ENCODE measurements around the gene HMCN2.
"Not testable (repeated sequence)": the region's sequence is repeated elsewhere in the genome, so short reads cannot be mapped to it uniquely, and the experiment has no call there.

Gene HMCN2

DNA sequence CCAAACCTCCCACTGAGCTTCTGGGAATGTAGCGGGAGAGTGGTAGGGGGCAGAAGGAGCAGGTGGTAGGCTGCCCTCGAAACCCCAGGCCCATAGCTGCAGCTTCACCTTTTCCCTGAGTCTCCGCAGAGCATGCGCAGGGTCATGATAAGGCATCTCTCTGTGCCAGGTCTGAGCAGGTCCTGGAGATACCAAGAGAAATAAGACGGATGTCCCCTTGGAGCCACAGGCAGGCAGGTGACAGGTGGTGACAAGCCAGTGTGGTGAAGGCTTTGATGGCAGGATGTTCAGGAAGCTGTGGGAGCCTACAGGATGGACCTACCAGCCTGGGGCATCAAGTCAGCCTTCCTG, 68.1 kb downstream of the HMCN2 start:
- DNase-seq: no peak

DNA sequence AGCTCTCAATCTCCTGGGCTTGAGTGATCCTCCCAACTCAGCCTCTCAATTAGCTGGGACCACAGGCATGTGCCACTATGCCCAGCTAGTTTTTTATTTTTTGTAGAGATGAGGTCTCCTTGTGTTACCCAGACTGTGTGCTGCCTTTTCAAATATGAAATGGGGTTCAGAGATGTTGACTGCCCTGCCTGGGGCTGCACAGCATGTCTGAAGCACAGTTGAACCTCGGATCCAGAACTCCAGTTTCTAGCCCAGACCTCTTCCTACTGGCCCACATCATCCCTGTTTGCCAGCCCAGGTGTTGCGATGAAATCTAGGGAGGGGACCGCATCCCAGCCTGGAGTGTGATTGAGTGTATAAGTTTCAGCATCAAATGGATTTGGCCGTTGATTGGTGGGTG, 69.4 kb downstream of the HMCN2 start:
- no peak for DNase-seq

DNA sequence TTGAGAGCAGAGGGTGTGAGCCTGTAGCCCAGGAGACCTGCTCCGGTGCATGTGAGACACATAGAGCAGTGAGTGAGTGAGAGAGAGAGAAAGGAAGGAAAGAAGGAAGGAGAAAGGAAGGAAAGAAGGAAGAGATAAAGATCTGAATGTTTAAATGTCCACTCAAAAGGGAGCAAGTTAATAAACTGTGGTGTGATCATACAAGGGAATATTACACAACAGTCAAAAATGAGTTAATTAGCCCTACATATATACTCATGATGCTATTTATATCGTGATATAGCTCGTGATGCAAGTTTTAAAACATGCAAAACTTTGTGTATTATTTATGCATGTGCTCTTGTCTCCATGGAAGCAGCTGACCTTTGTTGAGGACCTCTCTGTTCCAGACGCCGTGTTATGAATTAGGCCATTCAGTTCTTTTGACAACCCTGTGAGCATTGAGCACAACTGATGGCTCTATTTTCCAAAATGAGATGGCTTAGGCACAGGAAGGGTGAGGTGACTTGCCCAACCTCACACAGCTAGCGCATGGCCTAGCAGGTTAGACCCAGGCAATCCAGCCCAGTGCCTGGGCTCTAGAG, 70.6 kb downstream of the HMCN2 start:
- no peak for DNase-seq

DNA sequence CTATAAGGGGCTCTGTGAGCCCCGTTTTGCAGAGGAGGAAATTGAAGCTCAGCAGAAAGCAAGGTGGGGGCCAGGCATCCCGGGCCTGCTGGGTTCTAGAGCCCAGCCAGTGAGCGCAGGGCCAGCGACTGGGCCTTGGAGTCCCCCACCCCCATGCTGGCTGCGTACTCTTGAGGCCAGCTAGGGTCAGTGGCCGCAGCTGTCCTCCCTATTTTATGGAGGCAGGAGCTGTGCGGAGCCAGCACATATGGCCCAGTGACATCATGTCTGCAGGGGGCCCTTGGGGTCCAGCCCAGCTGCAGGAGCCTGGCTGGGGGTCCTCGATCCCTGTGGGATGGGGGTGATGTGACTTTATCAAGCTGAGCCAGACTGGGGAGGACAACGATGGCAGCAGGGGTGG, 71.3 kb downstream of the HMCN2 start:
- DNase-seq: no peak

DNA sequence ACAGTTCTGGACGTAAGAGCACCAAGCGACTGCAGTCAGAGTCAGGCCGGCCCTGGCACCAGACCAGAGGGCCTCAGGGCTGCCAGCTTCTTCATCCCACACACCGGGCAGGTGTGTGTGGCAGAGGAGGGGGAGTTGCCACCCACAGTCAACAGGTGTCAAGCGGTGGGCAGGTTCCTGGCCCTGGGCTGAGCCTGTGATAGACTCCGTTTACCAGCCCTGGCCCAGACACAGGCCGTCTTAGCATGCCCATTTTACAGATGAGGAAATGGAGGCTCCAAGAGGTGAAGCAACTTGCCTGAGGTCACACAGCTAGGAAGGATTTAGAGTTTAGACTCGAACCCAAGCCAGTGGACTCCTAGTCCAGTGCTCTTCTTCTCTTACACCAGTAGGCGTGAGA, 71.8 kb downstream of the HMCN2 start:
- DNase-seq: no peak

DNA sequence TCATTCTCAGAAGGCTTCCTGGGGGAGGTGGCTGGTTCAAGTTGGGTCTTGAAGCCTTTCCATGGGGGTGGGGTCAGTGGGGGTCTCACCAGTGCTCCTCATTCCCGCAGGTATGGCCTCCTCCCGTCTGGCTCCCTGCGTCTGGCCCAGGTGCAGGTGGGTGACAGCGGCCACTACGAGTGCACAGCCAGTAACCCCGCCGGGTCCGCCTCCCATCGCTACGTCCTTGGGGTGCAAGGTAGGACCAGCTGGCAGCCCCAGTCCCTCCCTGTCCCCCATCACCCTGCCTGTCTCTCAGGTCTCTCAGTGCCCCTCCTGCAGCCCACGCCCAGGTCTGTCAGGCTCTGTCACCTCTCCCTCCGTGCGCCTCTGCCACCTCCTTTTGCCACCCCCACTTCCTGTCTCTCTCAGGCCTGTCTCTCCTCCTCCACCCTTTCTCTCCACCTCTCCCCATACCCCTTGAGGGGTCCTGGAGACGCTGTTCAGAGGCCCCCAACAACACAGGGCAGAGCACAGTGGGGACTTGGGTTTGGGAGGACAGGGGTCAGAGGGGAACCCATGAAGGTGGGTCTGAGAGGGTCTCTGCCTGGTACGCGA, 72.3 kb downstream of the HMCN2 start:
- DNase-seq: no peak

DNA sequence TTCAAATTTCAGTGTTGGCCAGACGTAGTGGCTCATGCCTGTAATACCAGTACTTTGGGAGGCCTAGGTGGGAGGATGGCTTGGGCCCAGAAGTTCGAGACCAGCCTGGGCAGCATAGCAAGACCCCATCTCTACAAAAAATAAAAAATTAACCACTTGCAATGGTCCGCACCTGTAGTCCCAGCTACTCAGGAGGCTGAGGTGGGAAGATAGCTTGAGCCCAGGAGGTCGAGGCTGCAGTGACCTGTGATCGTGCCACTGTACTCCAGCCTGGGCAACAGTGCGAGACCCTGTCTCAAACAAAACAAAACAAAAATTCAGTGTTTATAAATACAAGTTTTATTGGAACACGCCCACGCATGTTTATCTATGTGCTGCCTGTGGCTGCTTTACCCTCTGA, 73.3 kb downstream of the HMCN2 start:
- DNase-seq: not testable (repeated sequence)

DNA sequence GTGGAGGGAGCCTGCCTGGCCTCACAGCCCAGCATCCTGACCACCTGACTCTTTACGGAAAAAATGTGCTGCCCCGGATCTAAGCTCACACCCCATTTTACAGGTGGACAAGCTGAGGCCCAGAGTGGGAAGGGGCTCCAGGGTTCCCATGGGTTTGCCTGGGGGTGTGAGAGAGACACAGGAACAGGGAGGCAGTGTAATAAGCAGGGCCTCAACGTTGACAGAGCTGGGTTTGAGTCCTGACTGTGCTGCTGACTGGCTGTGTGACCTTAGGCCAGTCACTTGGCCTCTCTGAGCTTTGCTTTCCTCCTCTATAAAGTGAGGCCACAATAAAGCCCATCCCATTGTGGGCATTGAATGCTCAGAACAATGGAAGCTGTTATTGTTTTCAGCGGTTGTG, 73.7 kb downstream of the HMCN2 start:
- no peak for DNase-seq

DNA sequence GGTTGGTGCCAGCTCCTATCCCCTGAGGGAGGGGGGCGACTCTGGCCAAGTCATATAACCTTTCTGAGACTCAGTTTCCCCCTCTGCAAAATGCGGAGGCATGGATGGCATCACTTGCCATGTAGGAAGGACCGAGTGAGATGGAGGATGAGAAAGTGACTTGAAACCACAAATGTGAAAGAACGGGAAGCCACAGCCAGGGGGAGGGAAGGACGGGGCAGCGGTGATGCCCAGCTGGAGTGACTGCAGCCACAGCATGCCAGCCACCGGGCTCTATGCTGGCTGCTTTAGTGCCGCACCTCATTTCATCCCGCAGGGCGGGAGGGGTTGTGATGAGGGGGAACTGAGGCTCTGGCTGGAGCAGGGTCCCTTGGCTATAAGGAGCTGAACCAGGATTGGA, 74.5 kb downstream of the HMCN2 start:
- DNase-seq: no peak

DNA sequence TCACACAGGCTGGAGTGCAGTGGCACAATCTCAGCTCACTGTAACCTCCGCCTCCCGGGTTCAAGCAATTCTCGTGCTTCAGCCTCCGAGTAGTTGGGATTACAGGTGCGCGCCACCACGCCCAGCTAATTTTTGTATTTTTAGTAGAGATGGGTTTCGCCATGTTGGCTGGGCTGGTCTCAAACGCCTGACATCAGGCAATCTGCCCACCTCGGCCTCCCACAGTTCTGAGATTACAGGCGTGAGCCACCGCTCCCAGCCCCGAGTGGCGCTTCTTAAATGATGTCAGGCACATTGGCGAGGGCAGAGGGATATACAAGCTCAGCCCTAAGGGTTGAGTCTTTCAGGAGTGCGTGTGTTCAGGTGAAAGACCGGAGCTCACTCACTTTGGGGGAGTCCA, 75.0 kb downstream of the HMCN2 start:
- DNase-seq: not testable (repeated sequence)

DNA sequence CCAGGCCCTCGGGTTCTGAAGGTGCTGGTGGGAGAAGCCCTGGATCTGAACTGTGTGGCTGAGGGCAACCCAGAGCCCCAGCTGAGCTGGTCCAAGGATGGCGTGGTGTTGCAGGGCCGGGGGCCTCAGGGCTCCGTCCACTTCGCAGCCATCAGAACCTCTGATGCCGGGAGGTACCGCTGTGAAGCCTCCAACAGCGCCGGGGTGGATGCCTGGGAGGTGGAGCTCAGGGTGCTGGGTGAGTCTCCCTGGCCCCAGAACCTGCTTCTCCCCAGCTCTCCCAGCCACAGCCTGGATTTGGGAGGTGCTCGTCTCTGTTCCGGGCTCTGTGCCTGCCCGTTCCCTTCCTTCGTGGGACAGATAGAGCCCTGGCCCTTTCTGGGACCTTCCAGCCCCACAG, 75.6 kb downstream of the HMCN2 start:
- no peak for DNase-seq

DNA sequence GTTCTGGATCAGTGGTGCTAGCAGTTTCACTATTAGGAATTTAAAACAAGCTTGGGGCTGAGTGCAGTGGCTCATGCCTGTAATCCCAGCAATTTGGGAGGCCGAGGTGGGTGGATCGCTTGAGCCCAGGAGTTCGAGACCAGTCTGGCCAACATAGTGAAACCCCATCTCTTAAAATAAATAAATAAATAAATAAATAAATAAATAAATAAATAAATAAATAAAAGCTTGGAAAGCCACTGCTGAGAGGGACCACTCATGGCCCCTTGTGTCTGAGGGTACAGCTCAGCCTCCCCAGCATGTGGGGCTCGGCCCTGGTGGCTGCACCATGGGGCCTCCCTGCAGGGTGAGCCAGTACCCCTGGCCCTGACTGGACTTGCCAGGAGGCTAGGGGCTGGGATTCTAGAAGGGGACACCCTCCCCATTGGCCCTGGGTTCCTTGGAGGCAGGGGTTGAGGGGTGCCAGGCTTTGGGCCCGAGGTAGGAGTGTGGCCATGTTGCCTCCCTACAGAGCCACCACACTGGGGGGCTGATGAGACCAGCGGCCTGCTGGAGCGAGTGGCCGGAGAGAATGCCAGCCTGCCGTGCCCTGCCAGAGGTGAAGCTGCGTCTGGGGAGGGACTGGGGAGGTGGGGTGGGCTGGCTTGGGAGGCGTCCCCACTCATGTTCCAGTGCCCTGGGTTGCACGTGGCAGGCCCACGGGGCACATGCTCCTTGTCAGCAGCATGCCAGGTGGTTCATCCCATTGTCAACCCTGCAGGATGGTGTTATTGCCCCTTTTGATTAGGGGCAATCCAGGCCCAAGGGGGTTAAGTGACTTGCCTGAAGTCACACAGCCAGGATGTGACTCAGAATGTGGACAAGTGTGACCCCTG, 76.5 kb downstream of the HMCN2 start:
- DNase-seq: no peak

DNA sequence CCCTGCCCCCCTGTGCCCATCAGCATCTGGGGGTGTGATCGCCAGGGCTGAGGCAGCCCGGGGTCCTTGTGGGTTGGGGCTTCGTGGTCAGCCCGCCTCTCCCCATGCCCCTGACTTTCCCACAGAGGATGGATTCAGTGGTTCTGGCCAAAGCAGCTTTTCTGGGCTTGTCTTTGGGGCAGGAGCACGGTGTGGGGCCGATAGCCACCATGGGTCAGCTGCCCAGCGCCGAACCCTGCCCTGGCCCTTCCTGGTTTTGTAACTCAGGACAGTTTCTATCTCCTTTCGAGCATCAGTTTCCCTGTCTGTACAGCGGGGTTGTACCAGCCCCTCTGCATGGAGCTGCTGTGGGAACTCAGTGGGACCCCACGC, 77.1 kb downstream of the HMCN2 start:
- no peak for DNase-seq

DNA sequence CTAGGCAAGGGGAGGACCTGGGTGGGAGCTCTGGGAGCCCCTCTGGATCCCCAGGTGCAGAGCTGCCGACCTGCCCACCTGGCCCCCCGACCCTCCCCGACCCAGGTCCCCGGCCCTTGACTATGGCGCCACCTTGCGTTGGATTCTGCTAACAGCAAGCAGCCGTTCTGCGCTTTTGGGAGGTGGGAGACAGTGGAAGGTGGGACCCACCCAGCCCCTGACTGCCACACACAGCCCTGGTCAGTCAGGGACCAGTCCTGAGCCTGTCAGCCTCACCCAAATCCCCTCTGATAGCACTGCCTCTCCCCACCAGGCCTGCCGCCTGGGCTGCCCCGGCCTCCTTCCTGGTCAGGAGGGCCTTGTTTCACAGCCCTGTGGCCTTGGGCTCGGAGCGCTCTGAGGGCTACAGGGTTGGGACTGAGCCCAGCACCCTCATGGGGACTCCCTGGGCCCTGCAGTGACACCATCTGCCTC, 77.9 kb downstream of the HMCN2 start:
- peak; percentile 13 for DNase-seq

DNA sequence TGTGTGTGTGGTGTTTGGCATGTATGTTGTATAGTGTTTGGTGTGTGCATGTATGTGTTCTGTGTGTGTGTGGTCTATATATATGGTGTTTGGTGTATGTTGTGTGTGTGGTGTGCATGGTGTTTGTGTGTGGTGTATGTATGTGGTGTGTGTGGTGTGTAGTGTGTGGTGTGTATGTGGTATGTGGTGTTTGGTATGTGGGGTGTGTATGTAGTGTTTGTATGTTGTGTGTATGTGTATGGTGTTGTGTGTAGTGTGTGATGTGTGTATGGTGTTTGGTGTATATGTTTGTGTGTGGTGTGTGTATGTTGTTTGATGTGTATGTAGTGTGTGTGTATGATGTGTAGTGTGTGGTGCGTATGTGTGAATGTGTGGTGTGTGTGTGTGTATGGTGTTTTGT, 78.8 kb downstream of the HMCN2 start:
- no peak for DNase-seq

DNA sequence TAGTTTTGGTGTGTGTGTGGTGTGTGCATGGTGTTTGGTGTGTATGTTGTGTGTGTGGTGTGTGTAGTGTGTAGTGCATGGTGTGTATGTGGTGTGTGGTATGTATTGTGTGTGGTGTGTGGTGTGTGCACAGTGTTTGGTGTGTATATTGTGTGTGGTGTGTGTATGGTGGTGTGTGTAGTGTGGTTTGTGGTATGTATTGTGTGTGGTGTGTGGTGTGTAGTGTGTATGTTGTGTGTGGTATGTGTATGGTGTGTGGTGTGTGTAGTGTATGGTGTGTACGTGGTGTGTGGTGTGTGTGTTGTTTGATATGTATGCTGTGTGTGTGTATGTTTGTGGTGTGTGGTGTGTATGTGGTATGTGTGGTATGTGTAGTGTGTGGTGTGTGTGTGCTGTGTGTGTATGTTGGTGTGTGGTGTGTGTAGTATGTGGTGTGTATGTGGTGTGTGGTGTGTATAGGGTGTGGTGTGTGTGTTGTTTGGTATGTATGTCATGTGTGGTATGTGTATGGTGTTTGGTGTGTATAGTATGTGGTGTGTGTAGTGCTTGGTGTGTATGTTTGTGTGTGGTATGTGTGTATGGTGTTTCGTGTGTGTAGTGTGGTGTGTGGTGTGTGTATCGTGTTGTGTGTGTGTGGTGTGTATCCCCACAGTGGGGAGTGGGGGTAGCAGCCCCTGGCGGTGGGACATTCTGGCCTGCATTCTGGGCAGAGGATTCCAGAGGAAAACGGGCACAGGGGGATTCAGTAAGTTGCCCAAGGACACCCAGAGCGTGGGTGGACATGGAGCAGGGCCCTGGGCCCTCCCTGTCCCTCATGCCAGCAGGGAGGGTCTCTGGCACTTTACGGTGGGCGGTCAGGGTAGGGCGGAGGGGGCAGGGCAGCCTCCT, 79.7 kb downstream of the HMCN2 start:
- no peak for DNase-seq

DNA sequence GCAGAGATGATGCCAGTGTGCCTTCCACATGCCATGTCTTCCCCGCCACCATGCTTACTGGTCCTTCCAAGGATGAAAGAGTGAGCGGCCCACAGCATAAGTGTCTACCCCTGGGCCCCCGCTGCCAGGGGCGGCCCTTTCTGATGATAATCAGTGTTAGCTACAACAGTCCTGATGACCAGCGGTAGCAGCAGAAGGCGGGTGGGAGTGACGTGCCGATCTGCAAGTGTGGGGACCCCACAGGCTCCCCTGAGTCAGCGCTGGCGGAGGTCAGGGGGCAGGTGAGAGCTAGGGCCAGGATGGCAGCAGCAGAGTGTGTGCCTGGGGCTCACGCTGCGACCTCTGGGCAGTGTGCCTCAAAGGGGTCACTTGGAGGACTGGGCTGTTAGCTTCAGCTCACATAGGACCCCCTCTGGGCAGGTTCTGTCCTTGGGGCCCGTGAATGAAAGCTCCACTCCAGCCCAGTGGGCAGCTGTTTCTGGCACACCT, 80.4 kb downstream of the HMCN2 start:
- DNase-seq: no peak

DNA sequence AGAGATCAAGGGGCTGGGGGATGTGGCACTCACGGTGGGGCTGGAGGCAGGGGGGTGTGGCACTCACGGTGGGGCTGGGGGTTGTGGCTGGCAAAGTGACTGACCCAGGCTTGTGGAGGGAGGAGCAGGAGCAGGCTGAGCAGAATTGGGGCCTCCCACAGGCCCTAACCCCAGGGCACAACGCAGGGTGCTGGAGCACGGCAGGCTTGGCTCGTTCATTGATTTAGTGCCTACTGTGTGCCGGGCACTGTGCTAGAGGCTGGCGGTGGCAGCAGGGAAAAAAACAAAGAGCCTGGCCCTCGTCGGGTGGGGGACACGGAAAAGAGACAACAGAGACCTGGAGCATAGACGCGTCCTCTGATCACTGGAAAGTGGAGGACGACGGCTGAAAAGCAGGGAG, 80.9 kb downstream of the HMCN2 start:
- no peak for DNase-seq

DNA sequence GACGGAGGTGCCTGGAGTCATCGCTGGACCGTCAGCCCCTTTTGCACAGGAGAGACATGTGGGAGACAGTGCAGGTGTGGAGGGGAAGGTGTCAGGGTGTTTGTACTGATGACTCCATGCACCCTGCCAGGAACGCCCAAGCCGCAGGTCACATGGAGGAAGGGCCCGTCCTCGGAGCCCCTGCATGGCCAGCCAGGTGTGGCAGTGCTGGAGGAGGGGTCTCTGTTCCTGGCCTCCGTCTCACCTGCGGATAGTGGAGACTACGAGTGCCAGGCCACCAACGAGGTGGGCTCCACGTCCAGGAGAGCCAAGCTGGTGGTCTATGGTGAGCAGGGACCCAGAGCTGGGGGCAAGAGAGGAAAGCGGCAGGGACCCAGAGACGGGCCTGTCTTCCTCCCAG, 81.5 kb downstream of the HMCN2 start:
- no peak for DNase-seq

DNA sequence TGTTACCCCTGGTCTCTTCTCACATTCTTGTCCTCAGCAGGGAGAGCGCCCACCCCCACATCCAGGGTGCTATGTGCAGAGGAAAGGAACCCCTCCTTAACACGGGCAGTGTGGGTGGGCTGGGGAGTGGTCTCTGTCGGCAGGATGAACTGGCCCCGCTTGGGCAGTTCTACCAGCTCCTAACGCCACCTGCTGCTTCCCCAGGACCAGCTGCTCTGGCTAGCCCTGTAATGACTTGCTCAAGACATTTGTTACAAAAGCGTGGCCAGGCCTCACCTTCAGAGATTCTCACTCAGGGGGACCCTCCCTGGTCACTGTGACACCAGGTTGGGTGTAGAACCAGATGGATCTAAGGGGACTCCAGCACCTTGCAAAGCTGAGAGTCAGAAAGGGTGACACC, 82.4 kb downstream of the HMCN2 start:
- DNase-seq: no peak

DNA sequence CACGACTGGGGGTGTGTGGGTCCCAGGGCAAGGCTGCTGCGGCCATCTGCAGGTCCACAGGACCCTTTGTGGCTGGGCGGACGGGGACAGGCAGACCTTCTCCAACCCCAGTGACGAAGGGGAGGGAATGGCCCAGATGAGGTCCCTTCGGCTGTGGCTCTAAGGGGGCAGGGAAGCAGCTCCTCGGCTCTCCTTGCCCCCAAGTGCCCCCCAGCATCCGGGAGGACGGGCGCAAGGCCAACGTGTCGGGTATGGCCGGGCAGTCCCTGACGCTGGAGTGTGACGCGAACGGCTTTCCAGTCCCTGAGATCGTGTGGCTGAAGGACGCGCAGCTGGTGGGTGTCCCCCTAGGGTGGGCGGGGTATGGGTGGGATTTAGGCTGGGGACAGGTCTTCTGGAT, 82.8 kb downstream of the HMCN2 start:
- no peak for DNase-seq

DNA sequence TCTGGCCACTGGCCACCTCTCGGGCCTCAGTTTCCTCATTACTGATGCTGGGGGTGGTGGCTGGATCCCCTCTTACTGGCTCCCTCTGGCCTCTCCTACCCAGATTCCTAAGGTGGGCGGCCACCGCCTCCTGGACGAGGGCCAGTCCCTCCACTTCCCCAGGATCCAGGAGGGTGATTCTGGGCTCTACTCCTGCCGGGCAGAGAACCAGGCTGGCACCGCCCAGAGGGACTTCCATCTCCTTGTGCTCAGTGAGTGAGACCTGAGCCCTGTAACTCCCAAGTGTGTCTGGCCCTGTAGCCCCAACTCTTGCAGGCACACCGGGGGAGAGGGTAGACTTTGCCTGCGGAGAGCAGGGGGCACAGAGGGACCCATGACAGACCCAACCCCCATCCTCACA, 83.3 kb downstream of the HMCN2 start:
- DNase-seq: no peak

DNA sequence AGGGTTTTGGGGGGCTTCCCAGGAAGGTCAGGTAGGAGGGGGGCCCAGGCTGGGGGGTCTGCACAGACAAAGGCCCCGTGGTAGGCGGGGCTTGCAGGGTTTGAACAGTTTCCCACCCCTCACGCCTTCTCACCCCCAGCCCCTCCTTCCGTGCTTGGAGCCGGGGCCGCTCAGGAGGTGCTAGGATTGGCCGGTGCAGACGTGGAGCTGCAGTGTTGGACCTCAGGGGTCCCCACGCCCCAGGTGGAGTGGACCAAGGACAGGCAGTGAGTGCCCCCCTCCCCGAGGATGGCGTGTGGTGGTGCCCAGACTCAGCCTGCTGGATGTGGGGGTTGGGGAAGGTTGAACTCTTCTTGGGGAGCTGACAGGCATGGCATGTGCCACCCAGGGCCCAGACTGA, 83.8 kb downstream of the HMCN2 start:
- no peak for DNase-seq

Measured in activated CD4-positive, alpha-beta T cell treated with anti-CD3 and anti-CD28 coated beads, Interleukin-2, amount 50 U/mL, for 1 hour (primary cell).